Chondrocyte (in vitro differentiated cells): ENCODE measurements around the gene TMEM231. TPM values are rescaled to one million over a fixed set of nuclear protein-coding genes. Genes with fewer than 3 reads are reported as not detected.
"Not testable (repeated sequence)": the region's sequence is repeated elsewhere in the genome, so short reads cannot be mapped to it uniquely, and the experiment has no call there.

Source experiments
- DNase-seq: peaks from one replicate; pipeline ENCODE4 v3.0.0; 2021; ENCODE audit warnings: mixed read lengths, low spot score
- H3K27ac Mint-ChIP-seq: one replicate; pipeline ENCODE4 v1.8.0; 2021; ENCODE audit warnings: mild to moderate bottlenecking, moderate library complexity, mixed read lengths; ENCODE audit not compliant: unreplicated experiment
- H3K27me3 Mint-ChIP-seq: 2 replicates; pipeline ENCODE4 v1.8.0; 2021; ENCODE audit warnings: low read depth, mixed read lengths
- H3K36me3 Mint-ChIP-seq: 2 replicates; pipeline ENCODE4 v1.8.0; 2021; ENCODE audit warnings: low read depth, mixed read lengths
- H3K4me1 Mint-ChIP-seq: 2 replicates; pipeline ENCODE4 v1.8.0; 2021; ENCODE audit warnings: low read depth, mild to moderate bottlenecking, mixed read lengths
- H3K4me3 Mint-ChIP-seq: one replicate; pipeline ENCODE4 v1.8.0; 2021; ENCODE audit warnings: mild to moderate bottlenecking, moderate library complexity, mixed read lengths; ENCODE audit not compliant: unreplicated experiment
- H3K9me3 Mint-ChIP-seq: 2 replicates; pipeline ENCODE4 v1.8.0; 2021; ENCODE audit warnings: low read depth, mixed read lengths
- CTCF ChIP-seq: fragments of 200-600 bp; sonication (generic); IDR thresholded peaks from 2 replicates; pipeline ENCODE4 v1.5.0; 2021; ENCODE audit warnings: antibody characterized with exemption, mild to moderate bottlenecking, moderate library complexity
- total RNA-seq: library from RNA; stranded (reverse); gene quantifications from 3 replicates; pipeline ENCODE4 v1.2.1, GENCODE V29; 2021

TMEM231 gene
- total RNA-seq, 1 donor from 2014 or later, result 7.1 TPM

GRCh38 chr16:75506574-75506973 lies 49.5 kb downstream of the TMEM231 start:
- H3K36me3 Mint-ChIP-seq, result no peaks in the 10 kb centered on the region
- H3K27me3 Mint-ChIP-seq, result no peaks in the 10 kb centered on the region
- peak overlapping the region; percentile 66 for H3K27ac Mint-ChIP-seq
- no peaks in the 10 kb centered on the region for H3K9me3 Mint-ChIP-seq
- peak overlapping the region; percentile 7 for H3K4me3 Mint-ChIP-seq
- no peak for DNase-seq
- TF ChIP-seq CTCF, result no peak
- H3K4me1 Mint-ChIP-seq, result peaks cover 24% of the 10 kb centered on the region

GRCh38 chr16:75506107-75506506 lies 49.9 kb downstream of the TMEM231 start:
- no peak overlapping the region for H3K4me3 Mint-ChIP-seq
- H3K4me1 Mint-ChIP-seq, result peaks cover 26% of the 10 kb centered on the region
- H3K27ac Mint-ChIP-seq, result peak overlapping the region; percentile 66
- no peaks in the 10 kb centered on the region for H3K27me3 Mint-ChIP-seq
- no peak for TF ChIP-seq CTCF
- DNase-seq, result no peak
- no peaks in the 10 kb centered on the region for H3K36me3 Mint-ChIP-seq
- no peaks in the 10 kb centered on the region for H3K9me3 Mint-ChIP-seq

GRCh38 chr16:75503801-75504200 lies 52.3 kb downstream of the TMEM231 start:
- H3K9me3 Mint-ChIP-seq, result no peaks in the 10 kb centered on the region
- no peak for TF ChIP-seq CTCF
- DNase-seq, result no peak
- H3K4me3 Mint-ChIP-seq, result no peak overlapping the region
- H3K36me3 Mint-ChIP-seq, result no peaks in the 10 kb centered on the region
- no peaks in the 10 kb centered on the region for H3K27me3 Mint-ChIP-seq
- H3K4me1 Mint-ChIP-seq, result peaks cover 25% of the 10 kb centered on the region
- no peak overlapping the region for H3K27ac Mint-ChIP-seq

- Mint-ChIP-seq H3K4me3 (no peak overlapping the region), H3K27ac (no peak overlapping the region), H3K27me3 (no peaks in the 10 kb centered on the region), H3K9me3 (no peaks in the 10 kb centered on the region), H3K36me3 (no peaks in the 10 kb centered on the region), H3K4me1 (peaks cover 32% of the 10 kb centered on the region)
- no peak for TF ChIP-seq CTCF
- DNase-seq, result no peak
These were observed 53.0 kb downstream of the TMEM231 start for GRCh38 chr16:75502916-75503605.

GRCh38 chr16:75501820-75502219 lies 54.2 kb downstream of the TMEM231 start:
- H3K36me3 Mint-ChIP-seq, H3K27me3 Mint-ChIP-seq, H3K4me3 Mint-ChIP-seq, DNase-seq, H3K9me3 Mint-ChIP-seq: not testable (repeated sequence)
- Mint-ChIP-seq H3K4me1 (peaks cover 31% of the 10 kb centered on the region), H3K27ac (peak overlapping the region; percentile 66)

GRCh38 chr16:75501359-75501758 lies 54.7 kb downstream of the TMEM231 start:
- peaks cover 27% of the 10 kb centered on the region for H3K4me1 Mint-ChIP-seq
- no peaks in the 10 kb centered on the region for H3K36me3 Mint-ChIP-seq
- no peak for TF ChIP-seq CTCF
- peak overlapping the region; percentile 22 for H3K27ac Mint-ChIP-seq
- no peak overlapping the region for H3K4me3 Mint-ChIP-seq
- no peak for DNase-seq
- H3K27me3 Mint-ChIP-seq, result no peaks in the 10 kb centered on the region
- H3K9me3 Mint-ChIP-seq, result no peaks in the 10 kb centered on the region

- not testable (repeated sequence) for H3K36me3 Mint-ChIP-seq, H3K27me3 Mint-ChIP-seq, H3K27ac Mint-ChIP-seq, H3K9me3 Mint-ChIP-seq, H3K4me3 Mint-ChIP-seq, DNase-seq
- H3K4me1 Mint-ChIP-seq, result peaks cover 27% of the 10 kb centered on the region
These were observed 57.3 kb downstream of the TMEM231 start for GRCh38 chr16:75498605-75499322.
